Measurements from ENCODE around the gene NMB.

GRCh38 chr15:84699538-84700191 is 41.7 kb upstream of the NMB start:
- TF ChIP-seq, protein P1, sequence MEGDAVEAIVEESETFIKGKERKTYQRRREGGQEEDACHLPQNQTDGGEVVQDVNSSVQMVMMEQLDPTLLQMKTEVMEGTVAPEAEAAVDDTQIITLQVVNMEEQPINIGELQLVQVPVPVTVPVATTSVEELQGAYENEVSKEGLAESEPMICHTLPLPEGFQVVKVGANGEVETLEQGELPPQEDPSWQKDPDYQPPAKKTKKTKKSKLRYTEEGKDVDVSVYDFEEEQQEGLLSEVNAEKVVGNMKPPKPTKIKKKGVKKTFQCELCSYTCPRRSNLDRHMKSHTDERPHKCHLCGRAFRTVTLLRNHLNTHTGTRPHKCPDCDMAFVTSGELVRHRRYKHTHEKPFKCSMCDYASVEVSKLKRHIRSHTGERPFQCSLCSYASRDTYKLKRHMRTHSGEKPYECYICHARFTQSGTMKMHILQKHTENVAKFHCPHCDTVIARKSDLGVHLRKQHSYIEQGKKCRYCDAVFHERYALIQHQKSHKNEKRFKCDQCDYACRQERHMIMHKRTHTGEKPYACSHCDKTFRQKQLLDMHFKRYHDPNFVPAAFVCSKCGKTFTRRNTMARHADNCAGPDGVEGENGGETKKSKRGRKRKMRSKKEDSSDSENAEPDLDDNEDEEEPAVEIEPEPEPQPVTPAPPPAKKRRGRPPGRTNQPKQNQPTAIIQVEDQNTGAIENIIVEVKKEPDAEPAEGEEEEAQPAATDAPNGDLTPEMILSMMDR (IDR thresholded peaks at IDR 0.05) = no peak
- no peak for TF ChIP-seq POLR2A (IDR thresholded peaks at IDR 0.05)
